Cardiac fibroblast (primary cell): ENCODE data around the gene PDCD11.

ENCODE experiments used
- DNase-seq, 2 donors: peaks; one replicate each; pipeline versions ENCODE4 v3.0.0 to v3.0.0-alpha.2; 2010; ENCODE audit warnings: low read depth in 2 of 2
- H3K4me3 ChIP-seq, 2 donors: replicated peaks in 1 of 2; 1 replicate in 1 of 2; 2 replicates in 1 of 2; pipeline ENCODE4 v1.5.1; 2011; ENCODE audit warnings: low read depth in 2 of 2, low read length in 2 of 2, mild to moderate bottlenecking in 2 of 2, moderate library complexity in 1 of 2
- CTCF ChIP-seq: IDR thresholded peaks from one replicate; pipeline ENCODE4 v1.5.1; 2011; ENCODE audit warnings: low read depth, mild to moderate bottlenecking, low read length, inconsistent platforms

PDCD11 gene

GRCh38 chr10:103439776-103440175 is 43.4 kb downstream of the PDCD11 start:
- no peak for TF ChIP-seq CTCF
- no peak overlapping the region for H3K4me3 ChIP-seq
- DNase-seq: no peak

- H3K4me3 ChIP-seq: no peak overlapping the region
- no peak for DNase-seq
- TF ChIP-seq CTCF: no peak
Measured at GRCh38 chr10:103440416-103440815, 44.0 kb downstream of the PDCD11 start.

DNA sequence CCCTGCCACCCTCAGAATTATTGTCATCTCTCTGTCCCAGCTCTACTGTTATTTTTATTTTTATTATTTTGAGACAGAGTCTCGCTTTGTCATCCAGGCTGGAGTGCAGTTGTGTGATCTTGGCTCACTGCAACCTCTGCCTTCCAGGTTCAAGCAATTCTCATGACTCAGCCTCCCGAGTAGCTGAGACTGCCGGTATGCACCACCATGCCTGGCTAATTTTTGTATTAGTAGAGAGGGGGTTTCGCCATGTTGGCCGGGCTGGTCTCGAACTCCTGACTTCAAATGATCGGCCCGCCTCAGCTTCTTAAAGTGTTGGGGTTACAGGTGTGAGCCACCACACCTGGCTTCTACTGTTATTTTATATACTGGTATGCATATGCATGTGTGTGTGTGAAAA is 44.8 kb downstream of the PDCD11 start:
- no peak overlapping the region for H3K4me3 ChIP-seq
- TF ChIP-seq CTCF: no peak
- peak in 1 of 2 donors; percentile 47 for DNase-seq

GRCh38 chr10:103441611-103442010 is 45.2 kb downstream of the PDCD11 start:
- no peak for DNase-seq
- no peak for TF ChIP-seq CTCF
- H3K4me3 ChIP-seq: no peak overlapping the region

GRCh38 chr10:103442031-103442461 is 45.6 kb downstream of the PDCD11 start:
- no peak for TF ChIP-seq CTCF
- peak; percentile 77 to 91 for DNase-seq
- no peak overlapping the region for H3K4me3 ChIP-seq

- no peak overlapping the region for H3K4me3 ChIP-seq
- no peak for TF ChIP-seq CTCF
- DNase-seq: no peak
Measured at GRCh38 chr10:103443475-103444185, 47.2 kb downstream of the PDCD11 start.

GRCh38 chr10:103444478-103444877 is 48.1 kb downstream of the PDCD11 start:
- no peak overlapping the region for H3K4me3 ChIP-seq
- no peak for TF ChIP-seq CTCF
- DNase-seq: no peak
